Activated CD8-positive, alpha-beta memory T cell treated with anti-CD3 and anti-CD28 coated beads, Interleukin-2, amount 10 ng/mL, durations not matched to agents 7 days and 5 days (primary cell): ENCODE data around the gene P4HB. TPM values are rescaled to one million over a fixed set of nuclear protein-coding genes. Genes with fewer than 3 reads are reported as not detected.

Experiments
- ATAC-seq: fragments of 150-1000 bp; cut with Tn5 transposase; one replicate; pipeline ENCODE4 v1.10.0; 2021; ENCODE audit warnings: moderate library complexity
- CTCF ChIA-PET: fragments of 350-600 bp; sonication (Branson Sonifier 250); formaldehyde crosslinking; loops from one replicate; lab custom pipeline; 2021; ENCODE audit warnings: antibody characterized with exemption; lab: Charles Lee
- DNase-seq: peaks from one replicate; pipeline ENCODE4 v3.0.0-alpha.2; 2020
- H3K27ac Mint-ChIP-seq: one replicate; pipeline ENCODE4 v1.8.0; 2021; ENCODE audit warnings: mild to moderate bottlenecking, mixed read lengths
- H3K27me3 Mint-ChIP-seq: one replicate; pipeline ENCODE4 v1.8.0; 2021; ENCODE audit warnings: mixed read lengths
- H3K36me3 Mint-ChIP-seq: one replicate; pipeline ENCODE4 v1.8.0; 2021; ENCODE audit warnings: mild to moderate bottlenecking, mixed read lengths
- H3K4me1 Mint-ChIP-seq: one replicate; pipeline ENCODE4 v1.8.0; 2021; ENCODE audit warnings: mixed read lengths
- H3K4me3 Mint-ChIP-seq: one replicate; pipeline ENCODE4 v1.8.0; 2021; ENCODE audit warnings: mild to moderate bottlenecking, moderate library complexity, mixed read lengths
- H3K9me3 Mint-ChIP-seq: one replicate; pipeline ENCODE4 v1.8.0; 2022; ENCODE audit warnings: low read depth, mixed read lengths
- total RNA-seq, 2 experiments: library from RNA; stranded (reverse); gene quantifications; one replicate each; pipeline ENCODE4 v1.2.3, GENCODE V29; 2021

P4HB gene
- total RNA-seq, 2 experiments from 2014 or later: 333 to 416 TPM

DNA sequence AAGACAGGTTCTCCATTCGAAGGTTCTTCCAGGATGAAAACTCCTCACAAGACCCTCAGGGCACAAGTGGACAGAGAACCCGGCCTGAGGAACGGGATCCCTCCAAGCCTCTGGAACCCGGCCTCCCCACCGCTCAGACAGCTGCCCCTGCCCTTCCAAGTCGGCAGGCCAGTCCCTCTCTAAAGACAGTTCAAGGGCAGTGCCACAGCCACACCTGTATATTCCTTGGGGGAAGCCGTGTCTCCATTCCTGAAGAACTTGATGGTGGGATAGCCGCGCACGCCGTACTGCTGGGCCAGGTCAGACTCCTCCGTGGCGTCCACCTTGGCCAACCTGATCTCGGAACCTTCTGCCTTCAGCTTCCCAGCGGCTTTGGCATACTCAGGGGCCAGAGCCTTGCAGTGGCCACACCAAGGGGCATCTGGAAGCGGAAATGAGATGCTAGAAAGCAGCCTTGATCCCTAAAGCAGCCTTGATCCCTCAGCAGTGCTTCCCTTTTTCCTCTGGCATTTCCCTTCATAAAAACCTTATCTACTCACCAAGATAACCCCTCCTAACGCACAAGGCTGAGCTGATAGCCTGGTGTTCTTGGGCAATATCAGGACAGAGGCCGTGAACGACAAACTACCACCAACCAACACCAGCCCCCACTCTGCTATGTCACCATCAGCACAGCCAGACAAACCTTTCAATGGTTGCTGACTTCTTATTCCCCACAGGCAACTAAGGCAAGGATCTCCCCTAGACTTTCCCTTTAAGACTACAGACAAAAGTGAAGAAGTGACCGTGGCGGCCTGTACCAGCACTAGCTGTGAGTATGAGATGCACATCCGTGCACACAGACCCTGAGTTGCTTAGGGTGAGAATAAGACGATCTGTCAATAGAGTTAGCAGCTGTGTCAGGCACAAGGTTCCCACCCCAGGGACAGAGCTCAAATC, 1.1 kb downstream of the P4HB start:
- no peaks in the 10 kb centered on the region for H3K27me3 Mint-ChIP-seq
- H3K4me3 Mint-ChIP-seq: peak overlapping the region; percentile 87
- H3K27ac Mint-ChIP-seq: peak overlapping the region; percentile 88
- H3K9me3 Mint-ChIP-seq: no peaks in the 10 kb centered on the region
- CTCF ChIA-PET: interaction anchor here (0.8 to 1.5 kb wide), 5 partner anchors 10 to 33 kb away, joined by 3 to 7 read pairs (median 5); partner anchors contain the start of genes ARHGDIA and MCRIP1
- H3K4me1 Mint-ChIP-seq: peaks cover 55% of the 10 kb centered on the region
- ATAC-seq: no peak
- H3K36me3 Mint-ChIP-seq: peaks cover 42% of the 10 kb centered on the region
- no peak for DNase-seq

DNA sequence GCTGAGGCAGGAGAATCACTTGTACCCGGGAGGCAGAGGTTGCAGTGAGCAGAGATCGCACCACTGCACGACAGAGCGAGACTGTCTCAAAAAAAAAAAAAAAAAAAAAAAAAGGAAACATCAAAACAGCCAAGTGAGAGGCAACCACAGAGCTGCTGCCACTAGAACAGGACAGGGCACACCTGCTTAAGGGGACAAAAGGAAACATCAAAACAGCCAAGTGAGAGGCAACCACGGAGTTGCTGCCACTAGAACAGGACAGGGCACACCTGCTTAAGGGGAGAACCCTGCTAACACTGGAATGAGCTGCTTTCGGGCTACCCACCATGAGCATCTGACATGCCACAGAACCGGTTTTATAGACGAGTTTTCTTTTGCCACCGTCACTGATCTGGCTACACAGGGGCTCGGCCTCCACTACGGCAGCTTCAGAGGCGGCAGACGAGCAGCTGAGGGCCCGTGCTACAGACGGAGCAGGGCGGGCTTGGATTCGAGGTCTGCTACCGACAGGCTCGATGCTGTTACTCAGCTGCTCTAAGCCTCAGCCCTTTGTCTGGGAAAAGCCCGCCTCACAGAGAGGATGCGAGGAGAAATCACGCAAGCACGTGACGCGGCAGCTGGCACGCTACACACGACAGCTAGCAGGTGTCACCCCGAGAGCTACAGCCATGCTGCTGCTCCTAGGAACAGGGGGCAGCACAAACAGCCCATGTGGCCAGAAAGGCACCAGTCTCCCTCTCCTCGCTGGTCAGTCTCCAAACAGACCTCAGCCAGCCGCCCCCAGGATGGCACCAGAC, 2.0 kb downstream of the P4HB start:
- Mint-ChIP-seq H3K36me3 (peaks cover 47% of the 10 kb centered on the region), H3K4me3 (peak overlapping the region; percentile 87), H3K9me3 (no peaks in the 10 kb centered on the region), H3K27ac (peak overlapping the region; percentile 7), H3K27me3 (no peaks in the 10 kb centered on the region), H3K4me1 (peaks cover 53% of the 10 kb centered on the region)
- DNase-seq: no peak
- CTCF ChIA-PET: interaction anchor here (1.5 kb wide), 1 partner anchor 11 kb away, joined by 7 read pairs; no protein-coding TSS in a partner anchor
- ATAC-seq: no peak

DNA sequence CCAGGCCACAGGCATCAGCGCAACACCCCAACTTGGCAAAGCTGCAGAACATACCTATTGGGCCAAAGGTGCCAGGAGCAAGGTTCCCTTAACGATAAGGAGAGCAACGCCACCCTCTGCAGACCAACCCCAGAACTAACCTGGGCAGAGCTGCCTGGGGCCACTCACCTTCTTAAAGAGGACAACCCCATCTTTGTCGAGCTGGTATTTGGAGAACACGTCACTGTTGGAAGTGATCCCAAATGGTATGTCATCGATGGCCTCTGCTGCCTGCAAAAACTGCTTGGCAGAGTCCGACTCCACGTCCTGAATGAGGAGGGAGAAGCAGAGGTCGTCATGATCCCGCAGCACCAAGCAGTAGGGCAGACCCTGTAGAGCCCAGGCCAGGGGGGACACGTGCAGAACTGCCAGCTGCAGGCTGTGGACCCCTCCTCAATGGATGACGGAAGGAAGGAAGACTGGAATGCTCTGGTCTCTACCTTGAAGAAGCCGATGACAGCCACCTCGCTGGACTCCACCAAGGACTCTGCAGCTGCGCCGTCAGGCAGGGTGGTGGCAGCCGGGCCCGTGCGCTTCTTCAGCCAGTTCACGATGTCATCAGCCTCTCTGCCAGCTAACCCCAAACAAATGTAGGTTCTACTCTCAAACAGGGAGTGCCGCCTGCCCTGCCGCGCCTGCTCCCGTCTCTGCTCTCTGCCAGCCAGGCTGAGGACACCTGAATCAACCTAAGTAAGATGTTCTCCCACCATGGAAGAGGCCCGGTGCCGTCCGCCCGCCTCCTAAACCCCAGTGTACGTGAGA, 5.2 kb downstream of the P4HB start:
- DNase-seq (no peak), ATAC-seq (no peak)
- CTCF ChIA-PET: interaction anchor here (0.6 to 1.1 kb wide), 5 partner anchors 73 to 615 kb away, joined by 3 to 4 read pairs (median 3); partner anchors contain the start of gene MAFG
- Mint-ChIP-seq H3K27ac (no peak overlapping the region), H3K36me3 (peaks cover 58% of the 10 kb centered on the region), H3K4me3 (no peak overlapping the region), H3K27me3 (no peaks in the 10 kb centered on the region), H3K9me3 (no peaks in the 10 kb centered on the region), H3K4me1 (peaks cover 36% of the 10 kb centered on the region)

DNA sequence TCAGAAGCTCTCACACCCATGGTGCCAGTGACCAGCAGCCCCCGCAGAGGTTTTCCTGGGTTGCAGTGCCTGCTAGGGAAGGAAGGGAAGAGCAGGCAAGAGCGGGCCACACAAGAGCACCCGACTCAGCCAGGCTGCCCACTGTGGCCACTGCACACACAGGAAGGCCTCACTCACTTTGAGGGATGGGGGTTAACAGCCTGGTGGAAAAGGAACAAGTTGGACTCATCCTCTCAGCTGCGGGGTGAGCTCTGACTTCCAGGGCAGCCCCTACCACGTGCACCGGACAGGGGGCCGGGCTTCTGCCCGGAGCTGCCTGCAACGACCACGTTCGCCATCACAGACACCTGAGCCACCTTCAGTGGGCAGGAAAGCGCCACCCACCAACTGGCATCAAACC, 8.1 kb downstream of the P4HB start:
- H3K27me3 Mint-ChIP-seq: no peaks in the 10 kb centered on the region
- no peak for ATAC-seq
- peaks cover 42% of the 10 kb centered on the region for H3K36me3 Mint-ChIP-seq
- no peak overlapping the region for H3K27ac Mint-ChIP-seq
- no peak for DNase-seq
- CTCF ChIA-PET: interaction anchor here (0.7 to 1.2 kb wide), 2 partner anchors 118 to 120 kb away, joined by 3 read pairs; no protein-coding TSS in a partner anchor
- no peak overlapping the region for H3K4me3 Mint-ChIP-seq
- peaks cover 12% of the 10 kb centered on the region for H3K4me1 Mint-ChIP-seq
- no peaks in the 10 kb centered on the region for H3K9me3 Mint-ChIP-seq

DNA sequence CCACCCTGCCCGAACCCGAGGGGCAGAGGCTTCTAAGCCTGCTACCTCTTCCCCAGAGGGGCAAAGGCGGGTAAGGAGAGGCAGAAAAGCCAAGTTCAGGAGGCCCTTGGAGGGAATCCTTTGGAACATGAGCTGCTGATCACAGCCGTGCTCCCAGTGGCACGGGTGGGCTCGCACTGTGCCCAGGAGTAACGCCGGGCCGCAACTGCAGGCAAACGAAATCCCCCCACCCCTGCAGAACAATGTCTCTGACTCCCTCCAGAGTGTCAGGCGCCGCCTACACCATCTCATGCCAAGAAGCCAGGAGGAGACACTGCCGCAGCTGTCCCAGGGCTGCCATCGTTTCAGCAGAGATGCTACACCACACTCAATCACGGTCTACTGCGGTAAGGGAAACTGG, 8.9 kb downstream of the P4HB start:
- Mint-ChIP-seq H3K36me3 (peaks cover 48% of the 10 kb centered on the region), H3K27ac (no peak overlapping the region), H3K9me3 (no peaks in the 10 kb centered on the region), H3K4me3 (no peak overlapping the region), H3K27me3 (no peaks in the 10 kb centered on the region), H3K4me1 (peaks cover 11% of the 10 kb centered on the region)
- CTCF ChIA-PET: interaction anchor here (0.7 to 1.2 kb wide), 2 partner anchors 129 to 152 kb away, joined by 3 read pairs; no protein-coding TSS in a partner anchor
- DNase-seq (no peak), ATAC-seq (no peak)

DNA sequence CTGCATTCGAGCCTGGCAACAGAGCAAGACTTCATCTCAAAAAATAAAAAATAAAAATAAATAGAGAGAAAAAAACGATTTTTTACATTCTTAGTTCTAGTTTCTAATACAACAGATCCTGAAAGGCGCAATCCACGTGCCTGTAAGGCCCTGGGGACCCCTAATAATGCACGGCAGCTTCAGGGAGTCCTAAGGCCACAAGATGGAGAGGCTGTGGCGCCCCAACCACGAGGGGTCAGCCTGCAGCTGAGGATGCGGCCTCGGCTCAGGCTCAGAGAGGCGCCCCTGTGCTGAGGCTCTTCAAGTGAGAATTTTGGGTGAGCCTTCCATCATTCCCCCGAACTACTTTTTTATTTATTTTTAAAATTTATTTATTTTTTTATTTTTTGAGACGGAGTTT, 10.9 kb downstream of the P4HB start:
- DNase-seq (no peak), ATAC-seq (no peak)
- H3K9me3 Mint-ChIP-seq: no peaks in the 10 kb centered on the region
- CTCF ChIA-PET: interaction anchor here (1.7 kb wide), 1 partner anchor 12 kb away, joined by 3 read pairs; no protein-coding TSS in a partner anchor
- H3K4me1 Mint-ChIP-seq: peaks cover 5% of the 10 kb centered on the region
- no peak overlapping the region for H3K4me3 Mint-ChIP-seq
- H3K27me3 Mint-ChIP-seq: no peaks in the 10 kb centered on the region
- peaks cover 46% of the 10 kb centered on the region for H3K36me3 Mint-ChIP-seq
- no peak overlapping the region for H3K27ac Mint-ChIP-seq

DNA sequence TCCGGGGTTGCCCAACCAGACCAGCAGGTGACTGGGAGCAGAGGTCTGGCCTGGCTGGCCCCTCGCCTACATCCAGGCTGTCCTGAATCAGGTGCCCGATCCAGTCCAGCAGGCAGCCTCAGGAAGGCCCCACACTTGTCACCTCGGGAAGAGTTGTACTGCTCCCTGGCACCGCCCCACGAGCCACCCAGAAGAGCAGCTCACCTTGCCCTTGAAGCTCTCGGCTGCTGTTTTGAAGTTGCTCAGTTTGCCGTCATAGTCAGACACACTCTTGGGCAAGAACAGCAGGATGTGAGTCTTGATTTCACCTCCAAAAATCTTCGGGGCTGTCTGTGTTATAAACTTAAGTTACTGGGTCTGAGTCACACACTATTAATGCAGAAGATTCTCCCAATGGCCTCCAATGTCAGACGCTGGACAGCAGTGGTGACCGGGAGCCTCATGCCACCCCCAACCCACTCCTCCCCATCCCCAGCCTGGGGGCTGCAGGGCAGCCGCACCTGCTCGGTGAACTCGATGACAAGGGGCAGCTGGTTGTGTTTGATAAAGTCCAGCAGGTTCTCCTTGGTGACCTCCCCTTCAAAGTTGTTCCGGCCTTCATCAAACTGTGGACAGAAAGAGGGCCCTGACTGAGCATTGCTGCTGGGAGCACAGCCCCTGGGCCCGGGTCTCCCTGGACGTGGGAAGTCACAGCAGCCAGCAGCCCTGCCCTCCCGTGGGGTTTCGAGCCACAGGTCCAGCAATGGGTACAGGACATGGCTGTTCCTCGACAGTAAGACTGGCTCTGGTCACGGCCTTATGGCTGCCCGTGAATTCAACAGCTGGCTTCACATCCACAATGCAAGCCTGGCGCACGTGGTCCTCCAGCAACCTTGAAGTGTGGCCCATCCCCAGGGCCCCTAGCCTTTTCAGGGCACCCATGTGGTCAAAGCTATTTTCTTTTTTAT, 13.3 kb downstream of the P4HB start:
- no peak overlapping the region for H3K27ac Mint-ChIP-seq
- no peaks in the 10 kb centered on the region for H3K4me1 Mint-ChIP-seq
- CTCF ChIA-PET: interaction anchor here (0.7 kb wide), 1 partner anchor 113 kb away, joined by 3 read pairs; no protein-coding TSS in a partner anchor
- DNase-seq (no peak), ATAC-seq (no peak)
- H3K27me3 Mint-ChIP-seq: no peaks in the 10 kb centered on the region
- no peak overlapping the region for H3K4me3 Mint-ChIP-seq
- H3K9me3 Mint-ChIP-seq: no peaks in the 10 kb centered on the region
- peaks cover 35% of the 10 kb centered on the region for H3K36me3 Mint-ChIP-seq

DNA sequence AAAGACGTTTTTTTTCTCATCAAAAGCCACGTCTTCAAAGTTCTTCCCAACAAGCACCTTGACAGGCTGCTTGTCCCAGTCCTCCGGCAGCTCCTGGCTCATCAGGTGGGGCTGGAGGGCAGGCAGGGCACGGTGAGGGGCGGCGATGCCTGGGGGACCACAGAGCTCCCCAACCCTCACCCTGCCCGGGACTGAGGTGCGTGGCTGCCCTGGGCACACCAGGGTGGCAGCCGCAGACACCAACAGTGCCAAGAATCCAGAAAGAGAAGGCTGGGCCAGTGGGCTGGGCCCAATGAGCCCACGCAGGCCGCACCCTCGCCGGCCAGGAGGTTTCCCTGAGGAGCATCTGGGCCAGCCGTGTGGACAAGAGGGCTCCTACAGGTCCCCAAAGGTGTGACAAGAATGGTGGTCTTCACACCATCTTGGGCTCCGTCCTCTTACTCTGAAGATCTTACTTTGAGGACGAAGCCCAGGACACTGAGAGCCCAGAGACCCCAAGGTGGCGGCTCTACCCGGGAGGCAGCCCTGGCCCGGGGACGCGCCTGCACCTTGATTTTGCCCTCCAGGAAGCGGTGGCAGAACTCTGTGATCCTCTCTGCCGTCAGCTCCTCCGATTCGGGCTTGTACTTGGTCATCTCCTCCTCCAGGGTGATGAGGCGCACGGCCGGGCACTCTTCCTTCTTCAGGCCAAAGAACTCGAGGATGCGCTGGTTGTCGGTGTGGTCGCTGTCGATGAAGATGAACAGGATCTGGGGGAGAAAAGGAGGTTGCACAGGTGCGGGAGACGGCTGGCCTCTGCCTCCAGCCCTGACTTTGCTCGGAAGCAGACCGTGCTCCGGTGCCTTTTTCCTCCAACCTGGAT, 14.2 kb downstream of the P4HB start:
- H3K27me3 Mint-ChIP-seq: no peaks in the 10 kb centered on the region
- ATAC-seq (no peak), DNase-seq (no peak)
- no peaks in the 10 kb centered on the region for H3K4me1 Mint-ChIP-seq
- H3K27ac Mint-ChIP-seq: no peak overlapping the region
- CTCF ChIA-PET: no interaction called here
- no peak overlapping the region for H3K4me3 Mint-ChIP-seq
- H3K36me3 Mint-ChIP-seq: peaks cover 27% of the 10 kb centered on the region
- no peaks in the 10 kb centered on the region for H3K9me3 Mint-ChIP-seq

DNA sequence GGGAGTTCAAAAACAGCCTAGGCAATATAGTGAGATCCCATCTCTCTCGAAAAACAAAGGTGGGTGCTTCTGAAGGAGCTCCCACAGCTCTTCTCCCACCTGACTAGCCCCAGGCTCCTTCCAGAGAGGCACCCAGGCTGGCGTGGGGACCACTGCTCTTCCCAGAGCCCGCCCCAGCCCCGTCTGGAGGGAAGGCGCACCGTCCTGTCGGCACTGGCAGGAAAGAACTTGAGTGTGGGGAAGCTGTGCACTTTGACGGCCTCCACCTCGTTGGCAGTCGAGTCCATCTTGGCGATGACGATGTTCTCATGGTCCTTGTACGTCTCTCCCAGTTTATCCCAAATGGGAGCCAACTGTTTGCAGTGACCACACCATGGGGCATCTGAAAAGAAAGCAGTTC, 15.0 kb downstream of the P4HB start:
- H3K27ac Mint-ChIP-seq: no peak overlapping the region
- DNase-seq (no peak), ATAC-seq (no peak)
- no peaks in the 10 kb centered on the region for H3K4me1 Mint-ChIP-seq
- H3K36me3 Mint-ChIP-seq: peaks cover 25% of the 10 kb centered on the region
- H3K4me3 Mint-ChIP-seq: no peak overlapping the region
- no peaks in the 10 kb centered on the region for H3K27me3 Mint-ChIP-seq
- CTCF ChIA-PET: no interaction called here
- no peaks in the 10 kb centered on the region for H3K9me3 Mint-ChIP-seq

DNA sequence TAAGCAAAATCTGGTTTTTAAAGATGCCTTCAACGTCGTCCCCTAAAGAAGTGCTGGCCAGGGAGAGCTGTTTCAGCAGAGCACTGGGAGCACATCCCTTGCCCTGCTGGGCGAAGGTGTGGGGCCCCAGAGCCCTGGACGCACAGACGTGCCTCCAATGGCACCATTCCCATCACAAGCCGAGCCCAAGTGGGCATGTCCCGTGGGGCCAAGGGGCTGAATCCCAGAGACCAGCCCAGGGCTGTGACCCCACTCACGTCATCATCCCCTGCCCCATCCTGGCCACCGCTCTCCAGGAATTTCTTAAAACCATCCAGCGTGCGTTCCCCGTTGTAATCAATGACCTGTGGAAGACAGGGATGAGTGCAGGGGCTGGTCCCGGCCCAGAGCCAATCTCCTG, 15.4 kb downstream of the P4HB start:
- Mint-ChIP-seq H3K36me3 (peaks cover 25% of the 10 kb centered on the region), H3K9me3 (no peaks in the 10 kb centered on the region), H3K27me3 (no peaks in the 10 kb centered on the region), H3K4me1 (no peaks in the 10 kb centered on the region), H3K4me3 (no peak overlapping the region), H3K27ac (no peak overlapping the region)
- CTCF ChIA-PET: interaction anchor here (2.0 kb wide), 1 partner anchor 11 kb away, joined by 5 read pairs; the partner anchor contains the start of gene MCRIP1
- ATAC-seq: no peak
- no peak for DNase-seq

DNA sequence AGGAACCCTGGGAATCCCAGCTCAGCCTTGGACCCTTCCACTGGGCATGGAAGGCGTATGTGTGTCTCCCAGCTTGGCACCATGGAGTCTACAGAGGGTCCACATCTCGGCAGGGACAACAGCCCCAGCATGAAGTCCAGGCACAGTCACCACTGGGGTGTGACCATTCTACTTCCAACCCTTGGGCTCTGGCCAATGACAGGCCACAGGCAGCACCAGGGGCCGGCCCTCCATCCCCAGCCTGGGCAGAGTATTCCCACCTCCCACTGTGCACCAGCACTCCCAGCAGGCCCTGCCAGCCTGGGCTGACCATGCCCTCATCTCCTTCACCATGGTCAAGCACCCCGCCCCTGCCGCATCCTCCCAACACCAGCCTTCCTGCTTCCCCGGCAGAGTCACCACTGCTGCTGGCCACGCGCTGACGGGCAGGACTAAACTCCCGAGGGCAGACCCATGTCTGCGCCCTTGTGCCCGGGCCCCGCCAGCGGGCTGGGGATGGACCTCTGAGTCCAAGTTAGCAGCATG, 15.9 kb downstream of the P4HB start:
- Mint-ChIP-seq H3K27me3 (no peaks in the 10 kb centered on the region), H3K27ac (no peak overlapping the region), H3K9me3 (no peaks in the 10 kb centered on the region), H3K4me1 (no peaks in the 10 kb centered on the region), H3K36me3 (peaks cover 25% of the 10 kb centered on the region), H3K4me3 (no peak overlapping the region)
- ATAC-seq: no peak
- CTCF ChIA-PET: interaction anchor here (2.0 kb wide), 1 partner anchor 11 kb away, joined by 5 read pairs; the partner anchor contains the start of gene MCRIP1
- DNase-seq: no peak
